Smooth muscle cell of the pulmonary artery (primary cell): Measurements from ENCODE around the gene ZNF780A. TPM values are rescaled to one million over a fixed set of nuclear protein-coding genes. Genes with fewer than 3 reads are reported as not detected.

Experiments
- total RNA-seq: library from RNA; depleted of rRNA; stranded (reverse); fragments of >200 nt; gene quantifications from 2 replicates; pipeline ENCODE4 v1.2.3, GENCODE V29; 2014

Gene ZNF780A
- 14.1 and 15.1 TPM in 2 replicates for total RNA-seq

GRCh38 chr19:40090241-40091204 lies at the start of gene ZNF780A:
TSS of gene ZNF780A (minus strand) at chr19:40090943. CDS start at chr19:40084753, 6,190 bp downstream.

GRCh38 chr19:40055832-40056504 lies 34.8 kb downstream of the ZNF780A start, which contains the start of gene ZNF780B:
TSS of gene ZNF780B (minus strand) at chr19:40056231. CDS start at chr19:40050332, 5,899 bp downstream.

Other genes with a start within 250 kb of the ZNF780A start
- 95.5 and 134 TPM in 2 replicates for gene FBL, start 244.6 kb downstream of the ZNF780A start, total RNA-seq
- 4.0 and 4.8 TPM in 2 replicates for gene FCGBP, start 156.3 kb downstream of the ZNF780A start, total RNA-seq
- gene PSMC4, start 119.8 kb downstream of the ZNF780A start, total RNA-seq, result 107 and 131 TPM in 2 replicates
- gene ZNF546, start 93.9 kb downstream of the ZNF780A start, total RNA-seq, result 6.2 and 8.4 TPM in 2 replicates
- gene ZNF780B, start 34.7 kb downstream of the ZNF780A start, total RNA-seq, result 13.4 and 15.6 TPM in 2 replicates
- gene MAP3K10, start 100.5 kb upstream of the ZNF780A start, total RNA-seq, result 8.6 and 11.6 TPM in 2 replicates
- not detected in 2 replicates for gene TTC9B, start 127.4 kb upstream of the ZNF780A start, total RNA-seq
- gene CCNP, start 135.7 kb upstream of the ZNF780A start, total RNA-seq, result 0.13 TPM in 2 replicates
- gene AKT2, start 194.4 kb upstream of the ZNF780A start, total RNA-seq, result 102 and 128 TPM in 2 replicates